C4-2B (cell line): ENCODE results near the gene CEP250.

ENCODE experiments used
- ZFX ChIP-seq: fragments of 450-650 bp; IDR thresholded peaks from 2 replicates; pipeline ENCODE4 v1.6.1; 2017
- TF ChIP-seq, protein P1 (sequence below): fragments of 450-650 bp; conservative IDR thresholded peaks from 2 replicates; pipeline ENCODE4 v1.5.1; 2017; ENCODE audit warnings: mild to moderate bottlenecking

DNA sequence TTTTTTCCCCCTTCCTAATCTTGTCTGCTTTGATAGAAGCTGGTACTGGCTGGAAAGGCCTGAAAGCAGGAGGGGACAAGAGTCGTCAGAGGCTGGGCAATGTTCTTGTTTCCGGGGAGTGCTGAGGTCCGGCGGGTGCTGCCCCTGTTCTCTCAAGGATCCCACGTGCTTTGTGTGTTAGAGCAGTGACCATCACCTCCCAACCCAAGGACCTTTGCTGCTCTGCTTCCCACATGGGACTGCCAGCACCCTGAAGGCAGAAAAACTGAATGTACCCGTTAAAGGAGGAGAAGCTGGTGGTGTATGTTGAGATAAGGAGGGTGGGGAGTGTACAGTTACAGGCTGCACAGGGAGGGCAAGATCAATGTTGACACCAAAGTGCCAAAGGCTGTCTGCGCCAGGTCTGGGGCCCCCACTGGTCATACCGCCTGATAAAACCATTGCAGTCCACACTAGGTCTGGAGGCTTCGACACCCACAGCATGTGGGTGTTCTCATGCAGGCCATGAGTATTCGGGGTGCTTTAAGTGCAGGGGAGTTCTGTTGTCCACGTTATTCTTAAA lies 59.1 kb downstream of the CEP250 start:
- TF ChIP-seq, protein P1, sequence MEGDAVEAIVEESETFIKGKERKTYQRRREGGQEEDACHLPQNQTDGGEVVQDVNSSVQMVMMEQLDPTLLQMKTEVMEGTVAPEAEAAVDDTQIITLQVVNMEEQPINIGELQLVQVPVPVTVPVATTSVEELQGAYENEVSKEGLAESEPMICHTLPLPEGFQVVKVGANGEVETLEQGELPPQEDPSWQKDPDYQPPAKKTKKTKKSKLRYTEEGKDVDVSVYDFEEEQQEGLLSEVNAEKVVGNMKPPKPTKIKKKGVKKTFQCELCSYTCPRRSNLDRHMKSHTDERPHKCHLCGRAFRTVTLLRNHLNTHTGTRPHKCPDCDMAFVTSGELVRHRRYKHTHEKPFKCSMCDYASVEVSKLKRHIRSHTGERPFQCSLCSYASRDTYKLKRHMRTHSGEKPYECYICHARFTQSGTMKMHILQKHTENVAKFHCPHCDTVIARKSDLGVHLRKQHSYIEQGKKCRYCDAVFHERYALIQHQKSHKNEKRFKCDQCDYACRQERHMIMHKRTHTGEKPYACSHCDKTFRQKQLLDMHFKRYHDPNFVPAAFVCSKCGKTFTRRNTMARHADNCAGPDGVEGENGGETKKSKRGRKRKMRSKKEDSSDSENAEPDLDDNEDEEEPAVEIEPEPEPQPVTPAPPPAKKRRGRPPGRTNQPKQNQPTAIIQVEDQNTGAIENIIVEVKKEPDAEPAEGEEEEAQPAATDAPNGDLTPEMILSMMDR, result no peak
- TF ChIP-seq ZFX, result no peak
